ENCODE measurements around the gene SFTA2.

DNA sequence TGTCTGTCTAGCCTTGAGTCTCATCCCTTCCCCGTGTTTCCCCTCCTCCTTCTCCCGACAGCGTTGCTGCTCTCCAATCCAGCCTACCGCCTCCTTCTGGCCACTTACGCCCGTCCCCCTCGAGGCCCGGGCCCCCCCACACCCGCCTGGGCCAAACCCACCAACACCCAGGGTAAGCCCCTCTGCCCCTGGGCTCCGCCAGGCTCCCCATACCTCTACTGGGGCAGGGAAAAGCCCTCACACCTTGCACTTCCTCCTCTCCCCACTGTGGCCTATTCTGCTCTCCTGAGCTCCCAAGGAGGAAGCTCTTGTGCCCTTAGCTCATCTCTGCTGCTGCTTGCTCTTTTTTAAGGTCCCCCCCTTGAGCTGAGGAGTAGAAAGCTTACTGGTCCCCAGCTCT, 36.6 kb downstream of the SFTA2 start:
- TF ChIP-seq, protein P1, sequence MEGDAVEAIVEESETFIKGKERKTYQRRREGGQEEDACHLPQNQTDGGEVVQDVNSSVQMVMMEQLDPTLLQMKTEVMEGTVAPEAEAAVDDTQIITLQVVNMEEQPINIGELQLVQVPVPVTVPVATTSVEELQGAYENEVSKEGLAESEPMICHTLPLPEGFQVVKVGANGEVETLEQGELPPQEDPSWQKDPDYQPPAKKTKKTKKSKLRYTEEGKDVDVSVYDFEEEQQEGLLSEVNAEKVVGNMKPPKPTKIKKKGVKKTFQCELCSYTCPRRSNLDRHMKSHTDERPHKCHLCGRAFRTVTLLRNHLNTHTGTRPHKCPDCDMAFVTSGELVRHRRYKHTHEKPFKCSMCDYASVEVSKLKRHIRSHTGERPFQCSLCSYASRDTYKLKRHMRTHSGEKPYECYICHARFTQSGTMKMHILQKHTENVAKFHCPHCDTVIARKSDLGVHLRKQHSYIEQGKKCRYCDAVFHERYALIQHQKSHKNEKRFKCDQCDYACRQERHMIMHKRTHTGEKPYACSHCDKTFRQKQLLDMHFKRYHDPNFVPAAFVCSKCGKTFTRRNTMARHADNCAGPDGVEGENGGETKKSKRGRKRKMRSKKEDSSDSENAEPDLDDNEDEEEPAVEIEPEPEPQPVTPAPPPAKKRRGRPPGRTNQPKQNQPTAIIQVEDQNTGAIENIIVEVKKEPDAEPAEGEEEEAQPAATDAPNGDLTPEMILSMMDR (conservative IDR thresholded peaks at IDR 0.05; ENCODE audit: low read depth, low read length) = no peak
- no peak for TF ChIP-seq EZH2phosphoT487 (IDR thresholded peaks at IDR 0.05; ENCODE audit: borderline replicate concordance, low read length)

All from PC-3 (cell line).